Stimulated activated CD8-positive, alpha-beta memory T cell treated with anti-CD3 and anti-CD28 coated beads, Interleukin-15, amount 100 ng/mL, for 4 hours (primary cell): ENCODE measurements around the gene P2RX5.

Experiments used
- DNase-seq, 2 donors: peaks; one replicate each; pipeline ENCODE4 v3.0.0-alpha.2; 2020; ENCODE audit warnings: low read depth in 2 of 2

Gene P2RX5

GRCh38 chr17:3656755-3657587 lies 39.0 kb downstream of the P2RX5 start:
- DNase-seq = no peak

DNA sequence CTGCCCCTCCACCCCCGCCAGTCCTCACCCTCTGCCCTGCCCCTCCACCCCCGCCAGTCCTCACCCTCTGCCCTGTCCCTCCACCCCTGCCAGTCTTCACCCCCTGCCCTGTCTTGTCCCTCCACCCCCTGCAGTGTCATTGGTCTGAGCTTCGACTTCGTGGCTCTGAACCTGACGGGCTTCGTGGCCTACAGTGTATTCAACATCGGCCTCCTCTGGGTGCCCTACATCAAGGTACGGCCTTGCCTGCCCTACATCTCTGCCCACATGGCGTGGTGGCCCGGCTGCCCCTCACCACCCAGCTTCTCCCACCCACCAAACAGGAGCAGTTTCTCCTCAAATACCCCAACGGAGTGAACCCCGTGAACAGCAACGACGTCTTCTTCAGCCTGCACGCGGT lies 39.6 kb downstream of the P2RX5 start:
- no peak for DNase-seq

DNA sequence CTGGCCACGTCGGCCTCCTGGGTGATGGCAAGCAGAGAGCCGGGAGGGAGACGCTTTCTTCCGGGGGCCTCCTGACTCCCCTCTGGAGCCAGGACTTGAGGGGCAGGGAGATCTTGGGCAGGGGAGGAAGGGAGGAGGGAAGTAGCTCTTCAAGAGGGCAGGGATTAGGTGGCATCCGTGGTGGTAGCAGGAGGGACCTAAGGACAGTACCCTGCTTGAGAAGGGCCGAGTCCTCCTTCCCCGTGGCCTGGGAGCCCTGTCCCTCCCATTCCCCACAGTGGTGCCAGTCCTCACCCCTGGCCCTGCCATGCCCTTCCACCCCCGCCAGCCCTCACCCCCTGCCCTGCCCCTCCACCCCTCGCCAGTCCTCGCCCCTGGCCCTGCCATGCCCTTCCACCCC lies 40.2 kb downstream of the P2RX5 start:
- no peak for DNase-seq

DNA sequence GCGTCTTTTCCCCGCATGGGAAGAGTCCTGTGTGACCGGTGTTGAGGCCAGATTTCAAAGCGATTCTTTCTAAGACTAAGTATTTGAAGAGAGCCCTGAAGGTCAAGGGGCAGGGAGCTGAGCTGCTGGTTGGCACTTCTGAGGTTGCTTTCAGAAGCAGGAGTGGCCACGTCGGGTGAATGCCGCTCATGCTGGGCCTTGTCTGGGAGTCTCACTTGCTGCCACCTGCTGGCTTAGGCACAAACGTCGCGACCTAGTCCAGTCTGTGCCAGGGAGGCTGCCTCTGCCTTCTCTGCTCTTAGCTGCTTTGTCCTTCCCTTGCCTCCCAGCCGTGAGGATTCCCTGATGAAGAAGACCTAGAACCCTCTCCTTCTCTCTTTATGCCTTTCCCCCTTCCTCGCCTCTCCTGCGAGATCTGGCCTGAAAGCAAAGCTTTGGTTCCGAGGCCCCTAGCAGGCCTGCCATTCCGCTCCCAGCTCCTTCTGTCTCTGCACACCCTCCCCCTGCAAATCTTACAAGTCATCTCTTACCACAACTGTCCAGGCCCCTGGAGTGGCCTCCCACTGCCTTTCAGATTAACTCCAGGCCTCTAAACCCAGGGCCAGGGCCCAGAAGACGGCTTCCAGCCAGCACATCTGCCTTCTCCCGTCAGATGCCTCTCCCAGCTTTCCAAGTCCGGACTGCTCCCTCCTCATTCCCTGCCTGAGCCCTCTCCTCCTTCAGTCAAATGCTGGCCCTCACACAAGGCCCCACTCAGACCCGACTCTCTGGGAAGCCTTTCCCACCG lies 48.0 kb downstream of the P2RX5 start:
- DNase-seq = no peak

- no peak for DNase-seq
These were observed 48.7 kb downstream of the P2RX5 start for GRCh38 chr17:3647251-3647650.

DNA sequence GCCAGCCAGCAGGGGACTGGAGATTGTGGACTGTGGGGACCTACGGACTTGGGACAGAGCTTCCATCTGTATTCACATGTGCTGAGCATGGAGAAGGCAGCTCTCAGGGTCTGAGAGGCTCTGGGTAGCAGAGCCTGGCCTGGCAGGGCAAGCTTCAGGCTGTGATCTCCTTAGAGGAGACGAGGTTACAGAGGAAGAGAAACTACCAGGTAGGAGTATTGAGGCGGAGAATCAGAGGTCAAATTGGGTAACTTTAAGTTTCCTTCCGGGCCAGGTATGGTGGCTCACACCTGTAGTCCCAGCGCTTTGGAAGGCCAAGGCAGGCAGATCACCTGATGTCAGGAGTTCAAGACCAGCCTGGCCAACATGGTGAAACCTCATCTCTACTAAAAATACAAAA lies 50.6 kb downstream of the P2RX5 start:
- no peak for DNase-seq

- DNase-seq = no peak
These were observed 52.0 kb downstream of the P2RX5 start for GRCh38 chr17:3643889-3644349.

GRCh38 chr17:3641717-3642486 lies 54.1 kb downstream of the P2RX5 start:
- DNase-seq = no peak

DNA sequence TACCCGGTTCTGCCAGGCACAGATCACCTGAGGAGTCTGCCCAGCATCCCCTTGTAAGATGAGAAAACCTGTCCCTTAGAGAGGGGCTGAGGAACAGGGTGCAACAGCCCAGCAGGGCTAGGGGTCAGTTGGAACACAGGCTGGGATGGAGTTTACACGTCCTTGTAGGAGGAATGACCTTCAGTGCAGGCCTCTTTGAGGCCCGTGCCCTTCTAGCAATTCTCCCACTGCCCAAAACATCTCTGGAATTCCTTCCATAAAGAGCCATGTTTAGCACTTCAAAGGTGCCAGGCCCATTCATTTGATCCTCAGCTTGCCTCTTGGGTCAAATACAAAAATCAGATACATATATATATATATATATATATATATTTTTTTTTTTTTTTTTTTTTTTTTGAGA lies 54.9 kb downstream of the P2RX5 start:
- DNase-seq = no peak

GRCh38 chr17:3639981-3640596 lies 55.9 kb downstream of the P2RX5 start:
- no peak for DNase-seq

GRCh38 chr17:3636908-3637373 lies 59.0 kb downstream of the P2RX5 start:
- no peak for DNase-seq

- peak; percentile 90 to 93 for DNase-seq
These were observed 59.6 kb downstream of the P2RX5 start, which contains the start of the genes CTNS and SHPK for GRCh38 chr17:3636154-3636907. TSS of gene CTNS (plus strand) at chr17:3636760. CDS start at chr17:3640207, 3,447 bp downstream. TSS of gene SHPK (minus strand) at chr17:3636250. CDS start at chr17:3636219, 31 bp downstream.

DNA sequence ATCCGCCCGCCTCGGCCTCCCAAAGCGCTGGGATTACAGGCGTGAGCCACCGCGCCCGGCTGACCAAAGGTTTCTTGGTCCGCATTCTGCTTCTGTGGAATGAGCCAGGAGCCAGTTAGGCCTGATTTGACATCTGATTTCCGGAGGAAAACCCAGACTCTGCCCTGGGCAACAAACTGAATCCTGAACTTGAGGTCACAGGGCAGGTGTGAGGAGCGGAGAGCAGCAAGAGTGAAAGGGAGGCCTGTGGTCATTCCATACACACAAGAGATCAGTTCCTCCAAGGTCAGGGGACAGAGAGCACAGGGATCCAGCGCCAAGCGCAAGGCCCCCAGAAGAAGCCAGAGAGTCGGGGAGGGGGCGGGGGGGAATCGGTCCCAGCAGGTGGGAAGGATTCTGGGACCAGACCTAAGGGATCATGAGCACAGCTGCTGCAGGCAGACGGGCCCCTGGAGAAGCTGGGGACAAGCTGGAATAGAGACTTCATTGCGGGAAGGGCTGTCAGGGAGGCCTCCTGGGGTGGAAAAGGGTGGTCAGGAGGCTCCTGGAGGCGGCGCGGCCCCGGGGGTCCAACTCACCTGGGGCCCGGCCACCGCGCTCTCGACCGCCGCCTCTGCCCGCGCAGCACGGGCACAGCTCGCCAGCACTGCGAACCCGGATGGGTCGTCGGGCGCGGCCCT lies 60.3 kb downstream of the P2RX5 start:
- DNase-seq = no peak

DNA sequence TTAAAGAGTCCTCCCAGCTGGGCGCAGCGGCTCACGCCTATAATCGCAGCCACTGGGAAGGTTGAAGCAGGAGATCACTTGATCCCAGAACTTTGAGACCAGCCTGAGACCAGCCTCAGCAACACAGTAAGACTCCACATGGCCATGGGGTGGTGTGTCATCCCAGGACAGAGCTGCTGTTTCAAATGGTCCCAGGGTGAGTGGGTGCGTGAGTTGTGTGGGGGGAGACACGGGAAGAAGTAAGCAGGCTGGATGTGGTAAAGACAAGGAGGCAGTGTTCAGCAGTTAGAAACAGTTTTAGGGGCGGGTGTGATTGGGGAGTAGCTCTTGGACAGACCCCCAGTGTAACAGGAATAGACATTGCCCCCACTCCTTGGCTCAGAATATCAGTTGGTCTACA lies 63.7 kb downstream of the P2RX5 start:
- DNase-seq = no peak

DNA sequence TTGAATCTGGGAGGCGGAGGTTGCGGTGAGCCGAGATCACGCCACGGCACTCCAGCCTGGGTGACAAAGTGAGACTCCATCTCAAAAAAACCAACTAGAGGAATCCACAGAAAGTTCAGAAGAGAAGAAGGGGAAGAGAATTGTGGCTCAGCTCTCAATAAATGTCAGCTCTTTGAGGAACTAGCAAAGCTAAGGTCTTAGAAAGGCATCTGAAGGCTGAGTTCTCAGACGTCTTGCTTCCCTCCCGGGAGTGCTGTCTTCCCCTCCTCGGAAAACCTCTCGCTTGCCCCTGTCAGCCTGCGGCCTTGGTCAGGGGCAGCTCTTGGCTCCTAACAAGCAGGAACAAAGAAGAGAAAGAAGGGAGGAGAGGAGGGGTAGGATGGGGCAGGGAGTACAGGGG lies 65.2 kb downstream of the P2RX5 start:
- DNase-seq = no peak

DNA sequence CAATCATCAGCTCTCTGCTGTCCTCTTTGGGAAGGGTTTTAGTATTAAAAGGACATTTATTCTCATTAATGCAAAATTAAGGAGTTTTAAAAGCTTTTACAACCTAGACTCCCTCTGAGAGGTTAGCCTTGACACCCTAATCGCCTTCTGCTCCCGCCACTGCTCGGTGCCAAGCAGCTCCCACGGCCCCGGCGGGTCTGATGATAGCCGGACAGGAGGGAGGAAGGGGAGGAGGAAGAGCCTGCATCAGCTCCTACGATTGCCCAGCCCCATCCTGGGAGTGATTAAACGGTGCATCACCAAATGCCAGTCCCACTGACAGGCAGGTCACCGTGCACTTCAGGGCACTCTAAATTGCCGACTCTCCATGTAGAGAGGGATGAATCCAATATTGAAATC lies 68.2 kb downstream of the P2RX5 start:
- no peak for DNase-seq

DNA sequence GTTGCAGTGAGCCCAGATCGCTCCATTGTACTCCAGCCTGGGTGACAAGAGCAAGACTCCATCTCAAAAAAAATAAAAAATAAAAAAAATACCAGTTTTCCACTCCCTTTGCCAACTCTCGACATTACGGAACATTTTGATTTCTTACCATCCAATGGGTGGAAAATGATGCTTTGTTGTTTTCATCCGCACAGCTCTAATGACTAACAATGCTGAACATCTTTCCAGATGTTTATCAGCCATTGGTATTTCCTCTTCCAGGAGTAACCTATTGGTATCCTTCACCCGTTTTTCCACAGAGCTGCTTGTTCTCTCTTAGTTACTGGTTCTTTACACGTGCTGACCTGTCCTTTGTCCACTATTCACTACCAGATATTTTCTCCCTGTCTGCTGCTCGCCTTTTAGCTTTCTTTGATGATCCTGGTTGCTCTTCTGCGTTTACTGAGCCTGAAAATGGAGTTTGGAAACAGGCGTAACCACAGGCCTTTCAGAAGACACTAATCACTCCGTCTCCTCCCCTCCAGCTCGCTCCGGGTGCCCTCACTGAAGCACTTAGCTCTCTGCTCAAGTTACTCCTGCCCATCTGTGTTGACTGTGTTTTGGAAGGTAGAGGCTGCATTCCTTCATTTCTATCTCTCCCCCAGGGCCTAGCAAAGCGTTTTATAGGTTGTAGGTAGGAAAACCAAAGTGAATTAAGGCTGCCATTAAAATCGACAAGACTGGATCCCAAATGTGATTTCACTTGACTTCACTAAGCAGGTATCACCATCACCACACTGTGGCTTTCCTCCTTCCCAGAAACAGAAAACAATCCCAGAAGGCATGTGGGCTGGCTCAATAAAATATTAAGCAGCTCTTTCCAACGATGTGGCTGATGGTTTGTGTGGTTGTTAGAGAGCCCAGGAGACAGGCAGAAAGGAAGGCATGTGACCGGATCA lies 68.9 kb downstream of the P2RX5 start:
- DNase-seq = no peak
